GM23338 (cell line): ENCODE data around the gene XPR1. TPM values are rescaled to one million over a fixed set of nuclear protein-coding genes. Genes with fewer than 3 reads are reported as not detected.

ENCODE experiments used
- ATAC-seq: fragments of 200-7000 bp; cut with Tn5 transposase; 3 replicates; pipeline ENCODE4 v1.9.1; 2020
- DNase-seq: peaks from one replicate; pipeline ENCODE4 v3.0.0-alpha.2; 2015; ENCODE audit warnings: low spot score
- H2AFZ ChIP-seq: fragments of 200-600 bp; sonication (generic); 2 replicates; pipeline ENCODE4 v1.8.0; 2016; ENCODE audit warnings: antibody characterized with exemption, mild to moderate bottlenecking, moderate library complexity
- H3F3A ChIP-seq: fragments of 200-600 bp; sonication (generic); replicated peaks from 2 replicates; pipeline ENCODE4 v1.8.0; 2017; ENCODE audit warnings: antibody characterized with exemption, mixed run types, low read depth
- H3K27ac ChIP-seq: fragments of 200-600 bp; sonication (generic); 2 replicates; pipeline ENCODE4 v1.6.1; 2016; ENCODE audit warnings: low read depth
- H3K27me3 ChIP-seq: fragments of 200-600 bp; sonication (generic); 2 replicates; pipeline ENCODE4 v1.8.0; 2016; ENCODE audit warnings: mild to moderate bottlenecking, mixed run types, moderate library complexity; ENCODE audit not compliant: insufficient read depth
- H3K36me3 ChIP-seq: fragments of 200-600 bp; sonication (generic); 2 replicates; pipeline ENCODE4 v1.8.0; 2016; ENCODE audit warnings: mild to moderate bottlenecking; ENCODE audit not compliant: insufficient read depth
- H3K4me1 ChIP-seq: fragments of 200-600 bp; sonication (generic); 2 replicates; pipeline ENCODE4 v1.8.0; 2016; ENCODE audit warnings: mild to moderate bottlenecking, moderate library complexity; ENCODE audit not compliant: insufficient read depth
- H3K4me2 ChIP-seq: fragments of 200-600 bp; sonication (generic); 2 replicates; pipeline ENCODE4 v1.7.1; 2017; ENCODE audit warnings: mixed run types
- H3K4me3 ChIP-seq: fragments of 200-600 bp; sonication (generic); 2 replicates; pipeline ENCODE4 v1.6.1; 2016; ENCODE audit warnings: mixed run types
- H3K79me2 ChIP-seq: fragments of 200-600 bp; sonication (generic); replicated peaks from 2 replicates; pipeline ENCODE4 v1.8.0; 2017; ENCODE audit warnings: mild to moderate bottlenecking; ENCODE audit not compliant: insufficient read depth
- H3K9me2 ChIP-seq: fragments of 200-600 bp; sonication (generic); 2 replicates; pipeline ENCODE4 v1.8.0; 2017; ENCODE audit not compliant: insufficient read depth
- H4K20me1 ChIP-seq: fragments of 200-600 bp; sonication (generic); replicated peaks from 2 replicates; pipeline ENCODE4 v1.8.0; 2017; ENCODE audit warnings: mild to moderate bottlenecking; ENCODE audit not compliant: insufficient read depth
- H3K27ac Mint-ChIP-seq: 2 replicates; pipeline ENCODE4 v1.8.0; 2020; ENCODE audit warnings: inconsistent platforms, mild to moderate bottlenecking, moderate library complexity, mixed read lengths
- H3K27me3 Mint-ChIP-seq: 3 replicates; pipeline ENCODE4 v1.8.0; 2022; ENCODE audit warnings: low read depth, mild to moderate bottlenecking, moderate library complexity, mixed read lengths, inconsistent platforms; ENCODE audit not compliant: insufficient read depth, poor library complexity
- H3K36me3 Mint-ChIP-seq: 3 replicates; pipeline ENCODE4 v1.8.0; 2021; ENCODE audit warnings: low read depth, mild to moderate bottlenecking, inconsistent platforms, moderate library complexity, mixed read lengths
- H3K4me1 Mint-ChIP-seq: 3 replicates; pipeline ENCODE4 v1.8.0; 2020; ENCODE audit warnings: mild to moderate bottlenecking, inconsistent platforms, mixed read lengths
- H3K4me3 Mint-ChIP-seq: 3 replicates; pipeline ENCODE4 v1.8.0; 2021; ENCODE audit warnings: moderate library complexity, mild to moderate bottlenecking, inconsistent platforms, mixed read lengths
- H3K9me3 Mint-ChIP-seq: 3 replicates; pipeline ENCODE4 v1.8.0; 2020; ENCODE audit warnings: moderate library complexity, mild to moderate bottlenecking, inconsistent platforms, mixed read lengths
- CREB1 ChIP-seq: fragments of 250-450 bp; sonication (Bioruptor Pico); IDR thresholded peaks from 2 replicates; pipeline ENCODE4 v1.5.0; 2020; ENCODE audit warnings: low read depth, mild to moderate bottlenecking, moderate library complexity
- CTCF ChIP-seq, 2 experiments: fragments of 200-600 bp in 1 of 2; sonication (generic) in 1 of 2; conservative IDR thresholded peaks; 2 replicates each; pipeline versions ENCODE4 v1.5.1 to v1.6.1; 2016 to 2017; ENCODE audit warnings: antibody characterized with exemption in 2 of 2, low read depth in 2 of 2, mild to moderate bottlenecking in 2 of 2, moderate library complexity in 1 of 2
- EZH2 ChIP-seq: fragments of 200-600 bp; sonication (generic); IDR thresholded peaks from one replicate; pipeline ENCODE4 v1.8.0; 2017; ENCODE audit warnings: antibody characterized with exemption, mild to moderate bottlenecking, low read depth; ENCODE audit not compliant: unreplicated experiment
- EZH2phosphoT487 ChIP-seq: fragments of 200-600 bp; sonication (generic); IDR thresholded peaks from one replicate; pipeline ENCODE4 v1.8.1; 2018; ENCODE audit warnings: antibody characterized with exemption; ENCODE audit not compliant: unreplicated experiment
- POLR2AphosphoS5 ChIP-seq: IDR thresholded peaks from 2 replicates; pipeline ENCODE4 v1.6.1; 2016; ENCODE audit warnings: antibody characterized with exemption, low read depth
- STAT1 ChIP-seq: IDR thresholded peaks from one replicate; pipeline ENCODE4 v1.6.1; 2016; ENCODE audit warnings: antibody characterized with exemption; ENCODE audit not compliant: unreplicated experiment
- ZNF331 ChIP-seq: fragments of 250-450 bp; sonication (Bioruptor Pico); IDR thresholded peaks from 2 replicates; pipeline ENCODE4 v1.5.0; 2020; ENCODE audit warnings: low read depth, mild to moderate bottlenecking, moderate library complexity
- polyA plus RNA-seq: library from polyadenylated mRNA; unstranded; fragments of >200 nt; fragmentation: Nextera tagmentation; extraction: Ambion mirVana; gene quantifications from 2 replicates; pipeline ENCODE4 v1.2.1, GENCODE V29; 2016
- total RNA-seq: library from RNA; depleted of rRNA; stranded (reverse); fragments of >200 nt; shearing (Covaris generic); gene quantifications from 2 replicates; pipeline ENCODE4 v1.2.3, GENCODE V29; 2014
- TF ChIP-seq, protein P1 (sequence below): IDR thresholded peaks from one replicate; pipeline ENCODE4 v1.6.1; 2018; ENCODE audit warnings: antibody characterized with exemption; ENCODE audit not compliant: unreplicated experiment

Gene XPR1
- total and polyA plus RNA-seq, 2 experiments from 2014 or later = 9.3 to 38.1 TPM

GRCh38 chr1:180769889-180770288 is 138.1 kb downstream of the XPR1 start:
- Mint-ChIP-seq H3K4me3 (no peak overlapping the region), H3K36me3 (no peaks in the 10 kb centered on the region), H3K27me3 (no peaks in the 10 kb centered on the region), H3K4me1 (no peaks in the 10 kb centered on the region; the same call in 2 of the 3 replicates), H3K9me3 (no peaks in the 10 kb centered on the region), H3K27ac (no peak overlapping the region)
- H3K27me3 ChIP-seq = no peaks in the 10 kb centered on the region
- H3K79me2 ChIP-seq = peaks cover 4% of the 10 kb centered on the region
- no peak for DNase-seq
- H3K9me2 ChIP-seq = no peaks in the 10 kb centered on the region
- no peaks in the 10 kb centered on the region for H4K20me1 ChIP-seq
- H2AFZ ChIP-seq = no peak overlapping the region
- no peak overlapping the region for H3K4me3 ChIP-seq
- no peak for ATAC-seq
- no peak overlapping the region for H3K27ac ChIP-seq
- TF ChIP-seq POLR2AphosphoS5 = no peak
- no peak for TF ChIP-seq CTCF (conservative IDR thresholded peaks at IDR 0.05; ENCODE audit: low read depth in 2 of 2)
- TF ChIP-seq, protein P1, sequence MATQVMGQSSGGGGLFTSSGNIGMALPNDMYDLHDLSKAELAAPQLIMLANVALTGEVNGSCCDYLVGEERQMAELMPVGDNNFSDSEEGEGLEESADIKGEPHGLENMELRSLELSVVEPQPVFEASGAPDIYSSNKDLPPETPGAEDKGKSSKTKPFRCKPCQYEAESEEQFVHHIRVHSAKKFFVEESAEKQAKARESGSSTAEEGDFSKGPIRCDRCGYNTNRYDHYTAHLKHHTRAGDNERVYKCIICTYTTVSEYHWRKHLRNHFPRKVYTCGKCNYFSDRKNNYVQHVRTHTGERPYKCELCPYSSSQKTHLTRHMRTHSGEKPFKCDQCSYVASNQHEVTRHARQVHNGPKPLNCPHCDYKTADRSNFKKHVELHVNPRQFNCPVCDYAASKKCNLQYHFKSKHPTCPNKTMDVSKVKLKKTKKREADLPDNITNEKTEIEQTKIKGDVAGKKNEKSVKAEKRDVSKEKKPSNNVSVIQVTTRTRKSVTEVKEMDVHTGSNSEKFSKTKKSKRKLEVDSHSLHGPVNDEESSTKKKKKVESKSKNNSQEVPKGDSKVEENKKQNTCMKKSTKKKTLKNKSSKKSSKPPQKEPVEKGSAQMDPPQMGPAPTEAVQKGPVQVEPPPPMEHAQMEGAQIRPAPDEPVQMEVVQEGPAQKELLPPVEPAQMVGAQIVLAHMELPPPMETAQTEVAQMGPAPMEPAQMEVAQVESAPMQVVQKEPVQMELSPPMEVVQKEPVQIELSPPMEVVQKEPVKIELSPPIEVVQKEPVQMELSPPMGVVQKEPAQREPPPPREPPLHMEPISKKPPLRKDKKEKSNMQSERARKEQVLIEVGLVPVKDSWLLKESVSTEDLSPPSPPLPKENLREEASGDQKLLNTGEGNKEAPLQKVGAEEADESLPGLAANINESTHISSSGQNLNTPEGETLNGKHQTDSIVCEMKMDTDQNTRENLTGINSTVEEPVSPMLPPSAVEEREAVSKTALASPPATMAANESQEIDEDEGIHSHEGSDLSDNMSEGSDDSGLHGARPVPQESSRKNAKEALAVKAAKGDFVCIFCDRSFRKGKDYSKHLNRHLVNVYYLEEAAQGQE = no peak
- no peak for TF ChIP-seq ZNF331
- no peak for TF ChIP-seq CREB1
- no peak for TF ChIP-seq EZH2phosphoT487
- H3K36me3 ChIP-seq = no peaks in the 10 kb centered on the region
- no peaks in the 10 kb centered on the region for H3F3A ChIP-seq
- no peak overlapping the region for H3K4me2 ChIP-seq
- H3K4me1 ChIP-seq = no peaks in the 10 kb centered on the region

DNA sequence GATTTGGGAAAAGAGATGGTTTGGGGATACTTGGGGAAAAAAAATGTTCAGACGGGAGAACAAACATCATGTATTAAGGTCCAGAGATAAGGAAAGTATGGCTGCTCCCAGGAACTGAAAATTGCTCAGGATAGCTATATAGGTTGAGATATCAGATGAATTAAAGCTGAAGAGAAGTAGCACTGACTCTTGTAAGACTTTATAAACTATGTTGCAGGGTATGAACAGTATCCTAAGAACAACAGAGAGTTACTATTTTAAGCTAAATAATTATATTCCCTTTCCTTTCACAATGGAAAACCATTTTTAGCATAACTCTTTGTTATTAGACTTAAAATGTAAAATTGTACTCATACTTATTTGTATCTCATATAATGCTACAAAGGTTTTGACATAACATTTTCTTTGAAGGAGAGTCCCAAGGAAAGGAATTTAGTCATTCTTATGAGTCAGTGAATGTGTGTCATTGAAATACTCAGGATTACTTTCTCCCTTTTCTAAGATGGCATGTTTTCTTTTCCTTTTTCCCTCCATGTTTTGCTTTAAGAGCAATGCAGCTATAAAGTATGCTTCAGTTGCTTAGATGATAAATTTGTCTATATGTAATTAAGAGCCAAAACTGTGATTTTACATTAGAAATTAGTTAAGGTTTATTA is 141.5 kb downstream of the XPR1 start:
- no peaks in the 10 kb centered on the region; the same call in 2 of the 3 replicates for H3K4me1 Mint-ChIP-seq
- Histone ChIP-seq H3K27ac (no peak overlapping the region), H3K4me3 (no peak overlapping the region), H4K20me1 (no peaks in the 10 kb centered on the region), H2AFZ (no peak overlapping the region), H3K27me3 (no peaks in the 10 kb centered on the region), H3K4me1 (no peaks in the 10 kb centered on the region), H3F3A (no peaks in the 10 kb centered on the region), H3K9me2 (no peaks in the 10 kb centered on the region), H3K36me3 (no peaks in the 10 kb centered on the region), H3K4me2 (no peak overlapping the region), H3K79me2 (no peaks in the 10 kb centered on the region; the same call in 1 of the 2 replicates)
- no peak overlapping the region for H3K27ac Mint-ChIP-seq
- DNase-seq (no peak), ATAC-seq (no peak)
- H3K27me3 Mint-ChIP-seq = no peaks in the 10 kb centered on the region
- H3K9me3 Mint-ChIP-seq = no peaks in the 10 kb centered on the region
- TF ChIP-seq, protein P1 = no peak
- TF ChIP-seq EZH2 = no peak
- TF ChIP-seq STAT1 = no peak
- TF ChIP-seq CTCF (conservative IDR thresholded peaks at IDR 0.05; ENCODE audit: low read depth in 2 of 2) = no peak
- no peak for TF ChIP-seq POLR2AphosphoS5
- TF ChIP-seq EZH2phosphoT487 = no peak
- H3K36me3 Mint-ChIP-seq = no peaks in the 10 kb centered on the region
- no peak overlapping the region for H3K4me3 Mint-ChIP-seq
